K562 (cell line): ENCODE data around the gene DDAH2. TPM values are rescaled to one million over a fixed set of nuclear protein-coding genes. Genes with fewer than 3 reads are reported as not detected.

Source experiments
- ATF3 ChIP-seq, 2 experiments: fragments of 450-650 bp in 1 of 2; sonication (generic) in 1 of 2; formaldehyde crosslinking in 1 of 2; IDR thresholded peaks in 1 of 2; conservative IDR thresholded peaks in 1 of 2; 2 replicates each; pipeline versions ENCODE4 v1.6.1 to v1.8.1; 2016 to 2023; ENCODE audit warnings: mild to moderate bottlenecking in 2 of 2, moderate library complexity in 2 of 2, inconsistent platforms in 1 of 2, missing genetic modification reagents in 1 of 2
- CBFB ChIP-seq: sonication (generic); formaldehyde crosslinking; IDR thresholded peaks from 2 replicates; pipeline ENCODE4 v1.4.0; 2020; ENCODE audit warnings: mild to moderate bottlenecking, missing genetic modification reagents
- CGGBP1 ChIP-seq: fragments of 250-450 bp; sonication (Bioruptor Pico); IDR thresholded peaks from 2 replicates; pipeline ENCODE4 v1.9.0; 2021; ENCODE audit warnings: mild to moderate bottlenecking
- CHCHD3 ChIP-seq: fragments of 250-450 bp; sonication (Bioruptor Pico); IDR thresholded peaks from 2 replicates; pipeline ENCODE4 v2.1.2; 2022; ENCODE audit warnings: mild to moderate bottlenecking
- CTCF ChIP-seq, 3 experiments: IDR thresholded peaks in 2 of 3; conservative IDR thresholded peaks in 1 of 3; 2 replicates each; pipeline ENCODE4 v1.5.1; 2011 to 2012; ENCODE audit warnings: low read length in 3 of 3, mild to moderate bottlenecking in 3 of 3, control low read depth in 2 of 3, improper control_type of control experiment in 1 of 3, inconsistent platforms in 1 of 3, low read depth in 1 of 3, mixed read lengths in 1 of 3, moderate library complexity in 1 of 3; ENCODE audit not compliant: insufficient read depth in 2 of 3
- CXXC5 ChIP-seq: fragments of 250-450 bp; sonication (Bioruptor Pico); IDR thresholded peaks from 2 replicates; pipeline ENCODE4 v1.8.0; 2022; ENCODE audit warnings: inconsistent platforms, mild to moderate bottlenecking, moderate library complexity
- DEAF1 ChIP-seq: fragments of 450-650 bp; formaldehyde crosslinking; IDR thresholded peaks from 2 replicates; pipeline ENCODE4 v1.4.0; 2020; ENCODE audit warnings: mild to moderate bottlenecking, moderate library complexity
- MAZ ChIP-seq, 2 experiments: fragments of 450-650 bp in 1 of 2; sonication (generic) in 1 of 2; formaldehyde crosslinking; IDR thresholded peaks in 1 of 2; conservative IDR thresholded peaks in 1 of 2; 2 replicates each; pipeline versions ENCODE4 v1.4.0 to v1.5.0; 2020; ENCODE audit warnings: mild to moderate bottlenecking in 1 of 2, missing genetic modification reagents in 1 of 2
- PYGO2 ChIP-seq: fragments of 450-650 bp; IDR thresholded peaks from 2 replicates; pipeline ENCODE4 v1.6.1; 2016; ENCODE audit warnings: mild to moderate bottlenecking, missing genetic modification characterization, moderate library complexity, missing compliant biosample characterization
- TEAD2 ChIP-seq: fragments of 450-650 bp; IDR thresholded peaks from 2 replicates; pipeline ENCODE4 v1.6.1; 2016; ENCODE audit warnings: missing genetic modification characterization, control low read depth, missing compliant biosample characterization
- TFE3 ChIP-seq: fragments of 450-650 bp; formaldehyde crosslinking; IDR thresholded peaks from 2 replicates; pipeline ENCODE4 v1.4.0; 2020; ENCODE audit warnings: mild to moderate bottlenecking, mixed read lengths
- THAP12 ChIP-seq: fragments of 250-450 bp; sonication (Bioruptor Pico); IDR thresholded peaks from 2 replicates; pipeline ENCODE4 v1.9.0; 2021; ENCODE audit warnings: mild to moderate bottlenecking, inconsistent platforms
- YY1 ChIP-seq, 3 experiments: IDR thresholded peaks; 2 replicates each; pipeline ENCODE4 v1.6.1; 2011; ENCODE audit warnings: low read length in 2 of 3, mild to moderate bottlenecking in 2 of 3, moderate library complexity in 2 of 3, borderline replicate concordance in 1 of 3, control low read depth in 1 of 3, low read depth in 1 of 3; ENCODE audit not compliant: insufficient read depth in 3 of 3, insufficient replicate concordance in 2 of 3, control insufficient read depth in 1 of 3, insufficient read length in 1 of 3; ENCODE audit errors: extremely low read depth in 1 of 3
- ZBTB2 ChIP-seq: fragments of 450-650 bp; IDR thresholded peaks from 2 replicates; pipeline ENCODE4 v1.6.1; 2016; ENCODE audit warnings: antibody characterized with exemption
- polyA plus RNA-seq, 8 experiments: library from polyadenylated mRNA; depleted of rRNA in 4 of 8; stranded (reverse) in 5 of 8; unstranded in 3 of 8; fragments of >200 nt; fragmentation: Nextera tagmentation in 2 of 8; fragmentation: Illumina TruSeq in 1 of 8; extraction: Ambion mirVana in 2 of 8; extraction: Trizol in 1 of 8; gene quantifications; 2 replicates each; pipeline versions ENCODE4 v1.2.1 to v1.2.3, GENCODE V29; 2011 to 2014; ENCODE audit warnings: inconsistent platforms in 1 of 8, missing spikeins in 1 of 8
- total RNA-seq, 7 experiments: library from RNA; depleted of rRNA in 6 of 7; stranded (reverse); fragments of >200 nt in 6 of 7; fragmentation: Illumina TruSeq in 2 of 7; extraction: Trizol in 2 of 7; gene quantifications; 2 replicates each; pipeline versions ENCODE4 v1.2.1 to v1.2.3, GENCODE V29; 2011 to 2021; ENCODE audit warnings: low replicate concordance in 1 of 7

Gene DDAH2
- total and polyA plus RNA-seq, 9 of the 15 experiments (the other 6 are each of a cell fraction or from before 2014, with no cell fraction given) = 1.8 to 45.4 (median 21.4) TPM

GRCh38 chr6:31729515-31729978 lies 448 bp upstream of the DDAH2 start (continued):
- TF ChIP-seq ATF3 (IDR thresholded peaks at IDR 0.05) (no peak), ATF3 (CRISPR knock-in tag; conservative IDR thresholded peaks at IDR 0.05) (no peak; the same call in 1 of the 2 replicates), CXXC5 (peak; percentile 54; the same call in 1 of the 2 replicates), THAP12 (CRISPR knock-in tag) (peak; percentile 58; the same call in 1 of the 2 replicates), CBFB (CRISPR knock-in tag) (peak; percentile 85), YY1 (IDR thresholded peaks at IDR 0.05; ENCODE audit: borderline replicate concordance in 1 of 3, control insufficient read depth in 1 of 3, extremely low read depth in 1 of 3, insufficient read depth in 3 of 3, insufficient read length in 1 of 3, insufficient replicate concordance in 2 of 3, low read depth in 1 of 3, low read length in 2 of 3) (peak in 1 of 3 experiments; percentile 34), MAZ (CRISPR knock-in tag; conservative IDR thresholded peaks at IDR 0.05 in 1 of 2, IDR thresholded peaks at IDR 0.05 in 1 of 2) (peak in 1 of 2 experiments; percentile 86; a peak in 3 of 4 replicates), CHCHD3 (CRISPR knock-in tag) (peak; percentile 87), ZBTB2 (peak; percentile 48; the same call in 1 of the 2 replicates), TEAD2 (tag) (peak; percentile 80; the same call in 1 of the 2 replicates), PYGO2 (tag) (0 out of 2 replicates have a peak, but pooled peaks have one; percentile 34), TFE3 (no peak), CTCF (IDR thresholded peaks at IDR 0.05 in 2 of 3, conservative IDR thresholded peaks at IDR 0.05 in 1 of 3; ENCODE audit: insufficient read depth in 2 of 3, low read depth in 1 of 3, low read length in 3 of 3) (peak; percentile 12 to 99 (median 95); a peak in 5 of 6 replicates), DEAF1 (CRISPR knock-in tag) (peak; percentile 99), CGGBP1 (CRISPR knock-in tag) (peak; percentile 85; the same call in 1 of the 2 replicates)
